HepG2 (cell line): ENCODE results near the gene DDX1.

ENCODE experiments used
- POLR2A ChIP-seq, 2 experiments: IDR thresholded peaks; 2 replicates each; pipeline ENCODE4 v1.6.1; 2011; ENCODE audit warnings: low read depth in 2 of 2, low read length in 2 of 2, mild to moderate bottlenecking in 1 of 2, moderate library complexity in 1 of 2; ENCODE audit not compliant: insufficient read depth in 1 of 2
- ZFAT ChIP-seq: sonication (generic); formaldehyde crosslinking; conservative IDR thresholded peaks from 2 replicates; pipeline ENCODE4 v1.8.1; 2023; ENCODE audit warnings: missing genetic modification reagents, inconsistent platforms

GRCh38 chr2:15638720-15639119 lies 47.1 kb downstream of the DDX1 start:
- no peak for TF ChIP-seq ZFAT (CRISPR knock-in tag)
- no peak for TF ChIP-seq POLR2A (IDR thresholded peaks at IDR 0.05; ENCODE audit: insufficient read depth in 1 of 2, low read depth in 2 of 2, low read length in 2 of 2)
